ENCODE data around the gene LAMA2. TPM values are rescaled to one million over a fixed set of nuclear protein-coding genes. Genes with fewer than 3 reads are reported as not detected.

LAMA2 gene
- total and polyA plus RNA-seq, 2 experiments from 2014 or later = 0.91 to 6.4 TPM

DNA sequence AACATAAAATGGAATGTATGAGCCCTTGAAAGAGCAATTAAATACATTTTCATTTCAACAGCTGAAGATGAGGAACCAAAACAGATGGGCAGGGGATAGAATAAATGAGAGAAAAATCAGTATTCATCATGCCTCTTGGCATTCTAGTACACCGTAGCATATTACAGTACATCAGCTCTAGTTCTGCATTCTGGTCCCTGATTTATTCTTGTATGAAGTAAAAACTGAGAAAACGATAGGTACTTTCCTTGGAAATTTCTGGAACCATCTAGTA is 477.7 kb downstream of the LAMA2 start (continued):
- TF ChIP-seq, protein P1, sequence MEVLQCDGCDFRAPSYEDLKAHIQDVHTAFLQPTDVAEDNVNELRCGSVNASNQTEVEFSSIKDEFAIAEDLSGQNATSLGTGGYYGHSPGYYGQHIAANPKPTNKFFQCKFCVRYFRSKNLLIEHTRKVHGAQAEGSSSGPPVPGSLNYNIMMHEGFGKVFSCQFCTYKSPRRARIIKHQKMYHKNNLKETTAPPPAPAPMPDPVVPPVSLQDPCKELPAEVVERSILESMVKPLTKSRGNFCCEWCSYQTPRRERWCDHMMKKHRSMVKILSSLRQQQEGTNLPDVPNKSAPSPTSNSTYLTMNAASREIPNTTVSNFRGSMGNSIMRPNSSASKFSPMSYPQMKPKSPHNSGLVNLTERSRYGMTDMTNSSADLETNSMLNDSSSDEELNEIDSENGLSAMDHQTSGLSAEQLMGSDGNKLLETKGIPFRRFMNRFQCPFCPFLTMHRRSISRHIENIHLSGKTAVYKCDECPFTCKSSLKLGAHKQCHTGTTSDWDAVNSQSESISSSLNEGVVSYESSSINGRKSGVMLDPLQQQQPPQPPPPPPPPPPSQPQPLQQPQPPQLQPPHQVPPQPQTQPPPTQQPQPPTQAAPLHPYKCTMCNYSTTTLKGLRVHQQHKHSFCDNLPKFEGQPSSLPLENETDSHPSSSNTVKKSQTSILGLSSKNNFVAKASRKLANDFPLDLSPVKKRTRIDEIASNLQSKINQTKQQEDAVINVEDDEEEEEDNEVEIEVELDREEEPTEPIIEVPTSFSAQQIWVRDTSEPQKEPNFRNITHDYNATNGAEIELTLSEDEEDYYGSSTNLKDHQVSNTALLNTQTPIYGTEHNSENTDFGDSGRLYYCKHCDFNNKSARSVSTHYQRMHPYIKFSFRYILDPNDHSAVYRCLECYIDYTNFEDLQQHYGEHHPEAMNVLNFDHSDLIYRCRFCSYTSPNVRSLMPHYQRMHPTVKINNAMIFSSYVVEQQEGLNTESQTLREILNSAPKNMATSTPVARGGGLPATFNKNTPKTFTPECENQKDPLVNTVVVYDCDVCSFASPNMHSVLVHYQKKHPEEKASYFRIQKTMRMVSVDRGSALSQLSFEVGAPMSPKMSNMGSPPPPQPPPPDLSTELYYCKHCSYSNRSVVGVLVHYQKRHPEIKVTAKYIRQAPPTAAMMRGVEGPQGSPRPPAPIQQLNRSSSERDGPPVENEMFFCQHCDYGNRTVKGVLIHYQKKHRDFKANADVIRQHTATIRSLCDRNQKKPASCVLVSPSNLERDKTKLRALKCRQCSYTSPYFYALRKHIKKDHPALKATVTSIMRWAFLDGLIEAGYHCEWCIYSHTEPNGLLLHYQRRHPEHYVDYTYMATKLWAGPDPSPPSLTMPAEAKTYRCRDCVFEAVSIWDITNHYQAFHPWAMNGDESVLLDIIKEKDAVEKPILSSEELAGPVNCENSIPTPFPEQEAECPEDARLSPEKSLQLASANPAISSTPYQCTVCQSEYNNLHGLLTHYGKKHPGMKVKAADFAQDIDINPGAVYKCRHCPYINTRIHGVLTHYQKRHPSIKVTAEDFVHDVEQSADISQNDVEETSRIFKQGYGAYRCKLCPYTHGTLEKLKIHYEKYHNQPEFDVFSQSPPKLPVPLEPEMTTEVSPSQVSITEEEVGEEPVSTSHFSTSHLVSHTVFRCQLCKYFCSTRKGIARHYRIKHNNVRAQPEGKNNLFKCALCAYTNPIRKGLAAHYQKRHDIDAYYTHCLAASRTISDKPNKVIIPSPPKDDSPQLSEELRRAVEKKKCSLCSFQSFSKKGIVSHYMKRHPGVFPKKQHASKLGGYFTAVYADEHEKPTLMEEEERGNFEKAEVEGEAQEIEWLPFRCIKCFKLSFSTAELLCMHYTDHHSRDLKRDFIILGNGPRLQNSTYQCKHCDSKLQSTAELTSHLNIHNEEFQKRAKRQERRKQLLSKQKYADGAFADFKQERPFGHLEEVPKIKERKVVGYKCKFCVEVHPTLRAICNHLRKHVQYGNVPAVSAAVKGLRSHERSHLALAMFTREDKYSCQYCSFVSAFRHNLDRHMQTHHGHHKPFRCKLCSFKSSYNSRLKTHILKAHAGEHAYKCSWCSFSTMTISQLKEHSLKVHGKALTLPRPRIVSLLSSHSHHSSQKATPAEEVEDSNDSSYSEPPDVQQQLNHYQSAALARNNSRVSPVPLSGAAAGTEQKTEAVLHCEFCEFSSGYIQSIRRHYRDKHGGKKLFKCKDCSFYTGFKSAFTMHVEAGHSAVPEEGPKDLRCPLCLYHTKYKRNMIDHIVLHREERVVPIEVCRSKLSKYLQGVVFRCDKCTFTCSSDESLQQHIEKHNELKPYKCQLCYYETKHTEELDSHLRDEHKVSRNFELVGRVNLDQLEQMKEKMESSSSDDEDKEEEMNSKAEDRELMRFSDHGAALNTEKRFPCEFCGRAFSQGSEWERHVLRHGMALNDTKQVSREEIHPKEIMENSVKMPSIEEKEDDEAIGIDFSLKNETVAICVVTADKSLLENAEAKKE (CRISPR knock-in tag; IDR thresholded peaks at IDR 0.05) = no peak
- TF ChIP-seq NANOG (IDR thresholded peaks at IDR 0.05; ENCODE audit: borderline replicate concordance) (no peak), CREB1 (CRISPR knock-in tag; IDR thresholded peaks at IDR 0.05; ENCODE audit: low read depth) (no peak), EZH2phosphoT487 (IDR thresholded peaks at IDR 0.05; ENCODE audit: unreplicated experiment) (no peak)
- TF ChIP-seq, protein P2, sequence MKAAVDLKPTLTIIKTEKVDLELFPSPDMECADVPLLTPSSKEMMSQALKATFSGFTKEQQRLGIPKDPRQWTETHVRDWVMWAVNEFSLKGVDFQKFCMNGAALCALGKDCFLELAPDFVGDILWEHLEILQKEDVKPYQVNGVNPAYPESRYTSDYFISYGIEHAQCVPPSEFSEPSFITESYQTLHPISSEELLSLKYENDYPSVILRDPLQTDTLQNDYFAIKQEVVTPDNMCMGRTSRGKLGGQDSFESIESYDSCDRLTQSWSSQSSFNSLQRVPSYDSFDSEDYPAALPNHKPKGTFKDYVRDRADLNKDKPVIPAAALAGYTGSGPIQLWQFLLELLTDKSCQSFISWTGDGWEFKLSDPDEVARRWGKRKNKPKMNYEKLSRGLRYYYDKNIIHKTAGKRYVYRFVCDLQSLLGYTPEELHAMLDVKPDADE (IDR thresholded peaks at IDR 0.05) = no peak

DNA sequence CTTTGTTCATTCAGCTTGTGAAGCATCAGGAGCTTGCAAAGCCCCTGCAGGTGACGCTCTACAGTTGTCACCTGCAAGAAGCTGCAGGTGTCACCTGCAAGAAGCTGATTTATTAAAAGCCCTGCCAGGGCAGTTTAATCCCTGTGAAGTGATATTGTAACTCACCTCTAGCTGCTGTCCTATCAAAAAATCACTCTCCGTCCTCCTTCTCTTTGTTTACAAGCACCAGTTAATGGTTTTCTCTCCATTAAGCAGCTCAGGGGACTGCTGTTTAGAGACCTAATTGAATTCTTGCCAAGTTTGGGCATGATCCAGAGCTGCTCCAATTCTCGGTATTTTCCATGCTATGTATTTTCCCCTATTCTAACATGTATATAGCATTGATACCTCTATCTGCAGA is 481.1 kb downstream of the LAMA2 start:
- ATAC-seq (no peak), DNase-seq (ENCODE audit: low spot score) (no peak)
- no peak overlapping the region for H2AFZ ChIP-seq
- H3K79me2 ChIP-seq (replicated peaks; ENCODE audit: insufficient read depth) = no peaks in the 10 kb centered on the region
- no peak overlapping the region for H3K4me2 ChIP-seq
- H3K9me3 Mint-ChIP-seq = no peaks in the 10 kb centered on the region
- H3K36me3 ChIP-seq (ENCODE audit: insufficient read depth) = no peaks in the 10 kb centered on the region
- no peak overlapping the region for H3K4me3 ChIP-seq
- TF ChIP-seq STAT1 (IDR thresholded peaks at IDR 0.05; ENCODE audit: unreplicated experiment) (no peak), POLR2AphosphoS5 (IDR thresholded peaks at IDR 0.05; ENCODE audit: low read depth) (no peak)
- H3K27me3 ChIP-seq (ENCODE audit: insufficient read depth) = no peaks in the 10 kb centered on the region
- no peaks in the 10 kb centered on the region for H3F3A ChIP-seq (replicated peaks; ENCODE audit: low read depth)
- H3K9me2 ChIP-seq (ENCODE audit: insufficient read depth) = no peaks in the 10 kb centered on the region
- no peaks in the 10 kb centered on the region for H3K4me1 ChIP-seq (ENCODE audit: insufficient read depth)
- H3K27ac Mint-ChIP-seq = no peak overlapping the region
- H3K27me3 Mint-ChIP-seq (ENCODE audit: insufficient read depth, low read depth, poor library complexity) = no peaks in the 10 kb centered on the region
- no peak overlapping the region for H3K27ac ChIP-seq (ENCODE audit: low read depth)
- H3K4me3 Mint-ChIP-seq = no peak overlapping the region
- H4K20me1 ChIP-seq (replicated peaks; ENCODE audit: insufficient read depth) = no peaks in the 10 kb centered on the region
- H3K36me3 Mint-ChIP-seq (ENCODE audit: low read depth) = no peaks in the 10 kb centered on the region
- H3K4me1 Mint-ChIP-seq = peaks cover 3% of the 10 kb centered on the region; the same call in 2 of the 3 replicates
